GM19099 (cell line): ENCODE data around the gene SHB.

Experiments used
- POLR2A ChIP-seq: IDR thresholded peaks from 3 replicates; pipeline ENCODE4 v1.6.1; 2011; ENCODE audit warnings: low read depth; ENCODE audit not compliant: insufficient read length; ENCODE audit errors: extremely low read depth

Gene SHB, protein sequence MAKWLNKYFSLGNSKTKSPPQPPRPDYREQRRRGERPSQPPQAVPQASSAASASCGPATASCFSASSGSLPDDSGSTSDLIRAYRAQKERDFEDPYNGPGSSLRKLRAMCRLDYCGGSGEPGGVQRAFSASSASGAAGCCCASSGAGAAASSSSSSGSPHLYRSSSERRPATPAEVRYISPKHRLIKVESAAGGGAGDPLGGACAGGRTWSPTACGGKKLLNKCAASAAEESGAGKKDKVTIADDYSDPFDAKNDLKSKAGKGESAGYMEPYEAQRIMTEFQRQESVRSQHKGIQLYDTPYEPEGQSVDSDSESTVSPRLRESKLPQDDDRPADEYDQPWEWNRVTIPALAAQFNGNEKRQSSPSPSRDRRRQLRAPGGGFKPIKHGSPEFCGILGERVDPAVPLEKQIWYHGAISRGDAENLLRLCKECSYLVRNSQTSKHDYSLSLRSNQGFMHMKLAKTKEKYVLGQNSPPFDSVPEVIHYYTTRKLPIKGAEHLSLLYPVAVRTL

DNA sequence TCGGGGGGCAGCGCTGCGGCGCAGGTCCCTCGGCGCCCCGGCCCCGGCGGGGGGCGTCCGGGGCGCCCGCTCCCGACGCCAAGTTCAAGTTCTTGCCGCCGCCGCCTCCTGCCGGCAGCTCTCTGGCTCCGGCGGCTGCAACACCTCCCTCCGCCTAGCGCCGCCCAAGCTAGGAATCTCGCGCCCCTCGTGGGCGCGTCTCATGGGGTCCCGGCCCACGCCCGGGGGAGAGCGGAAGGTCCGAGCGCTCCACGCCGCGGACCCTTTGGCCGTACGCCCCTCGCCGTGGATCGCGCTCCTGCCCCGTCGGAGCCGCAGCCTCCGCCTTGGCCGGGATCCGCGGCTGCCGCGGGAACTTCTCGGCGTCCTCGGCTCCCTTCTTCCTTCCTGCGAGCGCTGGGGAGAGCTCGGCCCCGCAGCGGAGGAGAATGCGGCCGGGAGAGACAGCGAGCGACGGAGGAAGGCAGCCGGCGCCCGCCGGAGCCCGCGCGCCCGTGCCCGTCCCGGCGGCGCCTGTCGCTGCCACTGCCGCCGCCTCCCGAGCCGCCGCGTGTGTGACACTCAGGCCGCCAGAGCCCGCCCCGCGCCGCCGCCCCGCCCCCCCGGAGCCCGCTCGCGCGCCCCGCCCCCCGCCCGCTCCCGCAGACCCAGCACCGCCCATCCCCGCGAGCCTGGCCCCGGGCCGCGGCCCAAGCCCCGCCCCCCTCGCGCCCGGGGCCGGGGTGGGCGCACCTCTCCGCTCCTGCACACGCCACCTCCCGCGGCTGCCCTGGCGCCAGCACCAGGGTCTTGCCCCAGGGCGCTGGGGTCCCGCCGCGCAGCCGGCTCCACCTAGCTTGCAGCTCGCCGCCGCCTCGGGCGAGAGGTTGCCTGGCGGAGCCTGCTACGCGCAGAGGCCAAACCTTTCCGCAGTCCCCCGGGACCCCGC is at the start of gene SHB:
Gene SHB, minus strand, starts transcription at position 527 of the 928 bp plus-strand sequence. CDS start 582 bp downstream, outside the sequence.
- peak; percentile 85 for TF ChIP-seq POLR2A

DNA sequence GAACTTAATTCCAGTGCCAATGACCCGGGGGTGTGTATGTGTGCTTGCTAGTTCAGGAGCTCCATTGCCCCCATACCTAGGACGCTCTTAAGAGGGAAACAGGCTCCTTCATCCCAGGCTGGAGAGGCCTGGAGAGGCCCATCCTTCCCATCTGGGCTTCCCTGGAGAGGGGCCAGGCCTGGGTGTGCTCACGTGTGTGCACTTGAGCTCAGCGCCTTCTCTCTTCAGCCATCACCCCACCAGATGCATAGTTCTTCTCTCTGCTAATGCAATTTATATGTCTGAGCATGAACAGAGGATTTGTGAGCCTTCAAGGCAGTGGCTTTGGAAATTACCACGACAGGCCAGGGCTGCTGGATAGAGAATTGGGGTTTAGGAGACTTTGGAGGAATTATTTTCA is 48.6 kb upstream of the SHB start:
- TF ChIP-seq POLR2A: no peak

DNA sequence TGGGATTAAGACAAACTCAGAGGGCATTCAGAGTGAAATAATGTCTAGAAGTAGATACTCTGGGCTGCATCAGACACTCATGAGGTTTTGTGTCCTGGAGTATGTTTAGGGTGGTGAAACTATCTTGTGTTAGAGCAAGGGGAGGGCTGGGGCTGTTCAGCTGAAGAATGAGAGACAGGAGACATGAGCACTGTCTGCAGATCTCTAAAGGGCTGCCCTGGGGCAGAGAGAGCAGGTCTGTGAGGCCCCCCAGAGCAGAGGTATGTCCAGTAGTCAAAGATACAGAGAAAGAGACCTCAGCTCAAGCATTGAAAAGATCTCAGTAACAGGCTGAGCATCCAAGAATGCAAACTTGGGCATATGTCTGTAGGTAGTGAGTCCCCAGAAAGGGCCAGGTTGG is 45.9 kb upstream of the SHB start:
- no peak for TF ChIP-seq POLR2A

DNA sequence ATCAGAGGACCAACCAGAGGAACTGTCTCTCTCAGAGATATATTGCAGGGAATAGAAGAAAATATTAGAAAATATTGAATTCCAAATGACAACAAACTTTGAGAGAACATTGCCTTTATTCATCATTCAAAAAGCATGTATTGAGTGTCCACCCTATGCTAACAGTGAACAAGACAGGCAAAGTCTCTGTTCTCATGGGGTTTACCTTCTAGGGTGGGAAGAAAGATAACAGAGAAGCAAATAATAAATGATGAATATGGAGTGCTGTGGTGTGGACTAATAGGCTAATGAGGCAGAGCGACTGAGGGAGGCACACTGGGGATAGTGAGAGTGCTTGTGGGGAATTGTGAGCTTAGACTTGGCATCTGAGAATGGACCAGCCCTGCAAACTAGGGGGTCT is 43.4 kb upstream of the SHB start:
- TF ChIP-seq POLR2A: no peak

DNA sequence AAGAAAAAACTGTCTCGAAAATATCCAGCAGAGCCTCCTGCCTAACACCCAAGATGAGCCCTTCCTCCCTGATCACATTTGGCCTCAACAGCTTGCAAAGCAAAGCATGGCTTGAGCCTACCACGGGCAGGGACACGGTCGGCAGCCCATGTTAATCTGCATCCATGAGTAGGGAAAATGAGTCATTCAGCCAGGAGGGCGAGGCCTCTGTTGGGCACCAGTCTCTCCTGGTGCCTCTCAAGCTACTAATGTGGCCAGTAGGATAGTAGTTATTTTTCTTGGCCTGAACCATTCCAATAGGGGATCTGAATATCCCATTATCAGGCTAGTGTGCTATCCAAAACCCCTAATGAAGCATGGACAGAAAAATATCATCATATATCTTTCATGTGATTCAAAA is 43.0 kb upstream of the SHB start:
- no peak for TF ChIP-seq POLR2A

DNA sequence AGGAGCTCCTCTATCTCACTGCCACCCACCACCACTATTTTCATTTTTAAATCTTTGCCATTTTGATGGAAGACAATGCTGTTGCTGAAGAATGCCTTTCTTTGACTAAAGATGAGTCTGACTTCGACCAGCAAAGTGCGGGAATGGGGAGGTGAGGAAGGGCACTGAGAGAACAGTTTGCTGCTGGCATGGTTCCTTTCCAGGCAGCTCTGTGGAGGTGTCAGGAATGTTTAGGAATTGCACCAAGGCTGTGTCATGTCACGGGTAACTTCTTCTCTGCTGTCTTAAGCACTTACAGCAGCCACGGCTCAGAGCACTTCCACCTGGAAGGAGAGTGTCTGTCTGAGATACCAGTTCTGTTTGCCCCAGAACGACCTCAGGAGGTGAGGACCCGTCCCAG is 41.4 kb upstream of the SHB start:
- no peak for TF ChIP-seq POLR2A

DNA sequence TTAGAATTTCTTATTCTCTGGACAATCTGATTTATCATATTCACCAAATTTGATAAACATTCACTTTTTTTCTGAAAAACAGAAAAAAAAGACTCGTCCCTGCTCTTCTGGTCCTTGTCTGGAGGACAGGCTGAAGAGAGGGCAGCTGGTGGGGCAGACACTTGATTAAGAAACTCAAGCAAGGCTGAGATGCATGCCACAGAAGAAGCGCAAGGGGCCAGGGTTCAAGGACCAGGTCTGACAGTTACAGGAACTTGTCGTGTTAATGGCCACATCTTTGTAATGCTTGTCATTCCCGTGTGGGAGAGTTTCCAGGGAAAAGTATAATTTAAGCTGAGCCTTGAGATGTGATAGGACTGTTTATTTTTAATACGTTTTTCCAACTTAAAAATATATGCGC is 40.6 kb upstream of the SHB start:
- no peak for TF ChIP-seq POLR2A

DNA sequence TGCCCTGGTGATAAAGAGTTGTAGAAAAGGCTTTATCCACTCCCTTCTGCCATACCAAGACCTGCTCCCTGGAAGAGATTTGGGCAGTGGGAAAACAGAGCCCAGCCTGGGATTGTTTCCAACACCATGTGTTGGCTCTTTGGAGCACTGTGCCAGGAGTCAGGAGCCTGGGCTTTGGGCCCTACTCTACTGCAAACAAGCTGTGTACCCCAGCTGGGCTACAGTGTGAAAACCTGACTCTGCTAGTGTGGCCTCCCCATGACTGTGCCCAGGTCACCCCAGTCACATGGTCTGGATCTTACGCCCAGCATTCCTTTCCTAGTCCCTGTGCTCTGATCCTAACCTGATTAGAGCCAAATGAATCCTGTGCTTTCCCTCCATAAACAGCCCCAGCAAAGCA is 39.3 kb upstream of the SHB start:
- TF ChIP-seq POLR2A: no peak

DNA sequence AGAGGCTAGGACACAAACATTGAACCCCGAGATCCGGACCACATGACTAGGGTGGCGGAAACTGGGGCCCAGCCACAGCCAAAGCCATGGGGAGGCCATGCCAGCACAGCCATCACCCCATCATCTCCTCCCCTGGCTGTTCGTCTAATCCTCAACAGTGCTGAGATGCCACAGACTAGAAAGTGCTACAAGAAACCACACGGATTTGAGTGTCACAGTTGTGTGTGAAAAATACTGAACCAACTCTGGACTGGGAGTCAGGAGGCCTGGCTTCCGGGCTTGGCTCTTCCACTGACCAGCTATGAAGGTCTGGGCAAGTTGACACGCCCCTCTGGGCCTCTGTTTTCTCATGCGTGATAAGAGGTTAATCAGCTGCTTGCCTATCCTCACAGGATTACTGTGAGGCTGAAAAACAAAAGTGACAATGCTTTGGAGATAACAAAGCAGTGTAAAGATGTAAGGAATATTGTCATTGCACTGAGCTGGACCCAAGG is 38.8 kb upstream of the SHB start:
- TF ChIP-seq POLR2A: no peak

DNA sequence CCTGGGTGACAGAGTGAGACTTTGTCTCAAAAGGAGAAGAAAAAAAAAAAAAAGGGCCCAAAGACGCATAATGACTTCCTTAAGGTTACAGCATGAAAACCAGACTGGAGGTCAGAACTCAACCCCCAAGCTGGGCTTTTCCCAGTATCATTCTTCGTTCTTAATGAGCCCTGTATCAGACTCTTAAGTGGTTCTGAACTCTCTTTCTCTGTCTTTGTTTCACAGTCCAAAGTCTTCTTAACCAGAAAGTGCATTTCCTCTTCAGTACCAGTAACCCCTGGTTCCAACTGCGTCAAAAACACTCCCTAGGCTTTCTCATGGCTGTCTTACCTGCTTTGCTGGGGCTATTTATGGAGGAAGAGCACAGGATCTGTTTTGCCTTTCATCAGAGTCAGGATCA is 38.4 kb upstream of the SHB start:
- TF ChIP-seq POLR2A: no peak

DNA sequence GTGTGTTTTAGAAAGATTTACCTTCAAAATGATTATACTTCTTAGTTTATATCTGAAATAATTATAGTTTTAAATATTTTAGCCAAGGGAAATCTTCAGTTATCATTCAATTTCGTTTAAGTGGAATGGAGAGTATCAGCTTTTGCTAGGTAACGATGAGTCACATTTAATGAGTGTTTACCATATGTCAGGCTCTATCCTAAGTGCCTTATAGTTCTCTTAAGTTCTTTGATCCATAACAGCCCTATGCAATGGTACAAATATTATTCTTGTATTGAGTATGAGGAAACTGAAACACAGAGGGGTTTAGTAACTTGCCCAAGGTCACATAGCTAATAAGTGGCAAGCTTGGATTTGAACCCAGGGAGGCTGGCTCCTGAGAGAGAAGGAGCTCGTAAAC is 37.5 kb upstream of the SHB start:
- no peak for TF ChIP-seq POLR2A

DNA sequence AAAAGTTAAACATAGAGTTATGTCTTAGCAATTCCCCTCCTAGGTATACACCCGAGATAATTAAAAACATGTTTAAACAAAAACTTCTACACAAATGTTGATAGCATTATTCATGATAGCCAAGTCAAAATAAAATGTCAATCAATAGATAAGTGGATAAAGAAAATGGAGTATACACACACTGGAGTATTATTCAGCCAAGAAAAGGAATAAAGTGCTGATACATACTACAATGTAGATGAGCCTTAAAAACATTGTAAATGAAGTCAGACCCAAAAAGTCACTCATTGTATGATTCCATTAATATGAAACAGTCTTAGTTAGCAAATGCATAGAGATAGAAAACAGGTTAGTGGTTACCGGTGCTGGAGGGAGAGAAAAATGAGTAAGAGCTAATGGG is 34.3 kb upstream of the SHB start:
- no peak for TF ChIP-seq POLR2A

DNA sequence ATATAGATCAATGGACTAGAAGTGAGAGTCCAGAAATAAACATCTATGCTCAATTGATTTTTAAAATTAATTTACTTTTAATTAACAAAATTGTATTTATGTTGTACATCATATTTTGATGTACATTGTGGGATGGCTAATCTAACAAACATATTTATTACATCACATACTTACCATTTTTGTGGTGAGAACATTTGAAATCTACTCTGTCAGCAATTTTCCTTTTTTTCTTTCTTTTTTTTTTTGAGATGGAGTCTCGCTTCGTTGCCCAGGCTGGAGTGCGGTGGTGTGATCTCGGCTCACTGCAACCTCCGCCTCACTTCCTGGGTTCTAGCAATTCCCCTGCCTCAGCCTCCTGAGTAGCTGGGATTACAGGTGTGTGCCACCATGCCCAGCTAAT is 32.4 kb upstream of the SHB start:
- TF ChIP-seq POLR2A: no peak

DNA sequence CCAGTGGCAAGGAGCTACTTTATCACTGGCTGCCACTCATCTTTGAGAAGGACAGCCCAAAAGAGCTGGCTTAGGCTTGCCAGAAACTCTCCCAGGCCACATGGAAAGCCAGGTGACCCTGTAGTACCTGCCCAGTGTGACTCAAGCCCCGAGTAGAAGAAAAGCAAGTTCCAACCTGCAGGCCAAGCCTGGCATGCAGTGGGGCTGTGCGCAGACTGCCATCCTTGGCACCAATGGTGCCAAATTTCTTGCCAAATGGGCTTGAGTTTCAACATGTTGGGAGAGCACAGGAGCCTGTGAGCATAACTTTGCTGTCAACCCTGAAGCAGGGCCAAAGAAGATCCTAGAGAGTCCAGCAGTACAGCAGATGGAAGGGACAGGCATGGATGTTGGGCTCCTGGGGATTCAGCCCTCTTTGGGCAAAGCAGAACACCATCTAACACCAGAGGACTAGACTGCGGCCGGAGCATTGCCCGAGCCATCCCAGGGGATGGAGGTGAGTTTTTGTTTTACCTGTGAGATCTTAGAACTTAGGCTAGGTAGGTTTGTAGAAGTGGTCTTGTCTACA is 27.3 kb upstream of the SHB start:
- TF ChIP-seq POLR2A: no peak

DNA sequence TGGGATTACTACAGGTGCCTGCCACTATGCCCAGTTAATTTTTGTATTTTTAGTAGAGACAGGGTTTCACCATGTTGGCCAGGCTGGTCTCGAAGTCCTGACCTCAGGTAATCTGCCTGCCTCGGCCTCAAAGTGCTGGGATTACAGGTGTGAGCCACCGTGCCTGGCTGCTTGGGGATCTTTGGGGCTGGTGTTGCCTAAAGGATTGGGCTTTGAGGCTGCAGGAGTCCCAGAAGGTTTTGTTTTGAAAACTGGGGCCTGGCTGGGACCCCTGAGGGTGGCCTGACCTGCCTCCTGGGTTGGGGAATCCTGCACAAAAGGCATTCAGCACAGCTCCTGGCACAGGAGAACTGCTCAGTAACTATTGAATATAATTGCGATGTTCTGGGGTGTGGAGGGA is 25.1 kb upstream of the SHB start:
- TF ChIP-seq POLR2A: no peak
